NCI-H2171 (cell line): ENCODE measurements around the gene ATG9B.
"Not testable (repeated sequence)": the region's sequence is repeated elsewhere in the genome, so short reads cannot be mapped to it uniquely, and the experiment has no call there.

ENCODE experiments used
- DNase-seq: peaks from one replicate; lab custom pipeline; 2025; lab: John Stamatoyannopoulos, UW

ATG9B gene

DNA sequence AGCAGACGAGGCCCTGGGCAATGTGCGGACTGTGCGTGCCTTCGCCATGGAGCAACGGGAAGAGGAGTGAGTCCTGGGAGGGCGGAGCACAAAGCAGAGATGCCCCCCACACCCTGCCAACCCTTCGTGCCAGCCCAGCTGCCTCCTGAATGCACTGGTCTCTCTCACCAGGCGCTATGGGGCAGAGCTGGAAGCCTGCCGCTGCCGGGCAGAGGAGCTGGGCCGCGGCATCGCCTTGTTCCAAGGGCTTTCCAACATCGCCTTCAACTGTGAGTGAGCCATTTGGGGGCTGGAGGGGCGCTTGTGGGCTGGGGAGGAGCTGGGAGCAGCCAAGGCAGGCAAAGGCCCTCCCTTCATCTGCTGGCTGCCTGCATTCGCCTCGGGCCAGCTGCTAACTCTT lies 11.6 kb upstream of the ATG9B start:
- no peak for DNase-seq

DNA sequence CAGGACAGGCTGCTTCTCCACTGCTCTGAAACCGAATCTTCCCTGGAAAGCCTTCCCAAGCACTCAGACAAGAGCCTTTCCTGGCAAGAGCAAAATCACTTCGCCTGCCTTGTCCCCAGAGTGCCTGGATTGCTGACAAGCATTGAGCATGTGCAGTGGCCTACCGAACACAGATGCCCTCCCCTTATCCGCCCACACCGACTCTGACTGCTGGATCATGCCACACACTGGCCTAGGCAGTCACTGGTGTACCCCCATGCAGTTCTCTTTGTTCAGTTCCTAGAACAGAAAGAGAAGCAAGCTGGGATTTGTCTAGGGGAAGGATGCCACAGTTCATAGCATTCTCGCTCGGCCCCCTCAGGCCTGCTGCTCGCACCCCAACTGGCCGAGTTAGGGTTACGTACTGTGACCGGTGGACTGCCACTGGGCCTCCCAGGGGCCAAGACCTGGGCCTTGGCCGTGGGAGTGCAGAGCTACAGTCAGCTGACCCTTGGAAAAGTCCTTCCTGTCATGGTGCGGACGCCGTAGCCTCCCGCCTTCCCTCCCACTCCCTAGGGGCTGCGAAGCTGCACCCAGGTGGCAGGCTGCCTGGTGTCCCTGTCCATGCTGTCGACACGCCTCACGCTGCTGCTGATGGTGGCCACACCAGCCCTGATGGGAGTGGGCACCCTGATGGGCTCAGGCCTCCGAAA lies 10.9 kb upstream of the ATG9B start:
- no peak for DNase-seq

DNA sequence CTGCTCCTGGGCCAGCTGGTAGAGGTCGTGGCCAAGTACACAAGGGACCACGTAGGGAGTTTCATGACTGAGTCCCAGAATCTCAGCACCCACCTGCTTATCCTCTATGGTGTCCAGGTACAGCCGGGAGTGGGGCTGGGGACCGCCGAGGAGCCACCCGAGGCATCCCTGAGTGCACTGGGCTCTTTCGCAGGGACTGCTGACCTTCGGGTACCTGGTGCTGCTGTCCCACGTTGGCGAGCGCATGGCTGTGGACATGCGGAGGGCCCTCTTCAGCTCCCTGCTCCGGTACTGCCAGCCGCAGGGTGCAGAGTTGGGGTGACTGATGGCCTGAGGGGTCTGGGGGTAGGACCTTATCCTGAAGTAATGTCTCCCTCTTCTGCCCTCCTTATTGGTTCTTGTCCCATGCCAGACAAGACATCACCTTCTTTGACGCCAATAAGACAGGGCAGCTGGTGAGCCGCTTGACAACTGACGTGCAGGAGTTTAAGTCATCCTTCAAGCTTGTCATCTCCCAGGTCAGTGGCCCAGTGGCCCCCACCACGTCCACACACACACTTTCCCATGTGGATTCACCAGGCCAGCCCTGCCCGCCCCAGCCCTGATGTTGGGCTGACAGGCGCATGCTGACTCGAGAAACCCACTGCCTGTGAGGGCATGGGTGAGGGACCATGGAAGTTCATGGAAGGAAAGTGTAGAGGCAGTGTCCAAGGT lies 10.2 kb upstream of the ATG9B start:
- DNase-seq, result no peak

DNA sequence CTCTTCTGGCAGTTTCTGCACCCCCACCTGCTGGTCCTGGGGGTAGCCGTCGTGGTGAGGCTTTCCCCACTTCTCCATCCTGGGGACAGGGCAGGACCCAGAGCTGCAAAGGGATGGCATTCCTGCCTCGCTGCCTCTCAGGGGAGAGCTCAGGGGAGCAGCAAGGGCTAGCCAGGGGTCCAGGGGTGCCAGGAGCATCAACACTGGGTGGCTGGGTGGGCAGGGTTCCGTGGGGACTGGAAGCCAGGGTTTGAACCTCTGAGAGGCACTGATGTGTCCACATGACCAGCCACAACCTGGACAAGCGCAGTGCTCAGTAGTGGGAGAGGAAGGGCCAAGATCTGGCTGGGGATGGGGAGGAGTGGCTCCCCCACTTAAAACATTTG lies 9.6 kb upstream of the ATG9B start:
- no peak for DNase-seq

DNA sequence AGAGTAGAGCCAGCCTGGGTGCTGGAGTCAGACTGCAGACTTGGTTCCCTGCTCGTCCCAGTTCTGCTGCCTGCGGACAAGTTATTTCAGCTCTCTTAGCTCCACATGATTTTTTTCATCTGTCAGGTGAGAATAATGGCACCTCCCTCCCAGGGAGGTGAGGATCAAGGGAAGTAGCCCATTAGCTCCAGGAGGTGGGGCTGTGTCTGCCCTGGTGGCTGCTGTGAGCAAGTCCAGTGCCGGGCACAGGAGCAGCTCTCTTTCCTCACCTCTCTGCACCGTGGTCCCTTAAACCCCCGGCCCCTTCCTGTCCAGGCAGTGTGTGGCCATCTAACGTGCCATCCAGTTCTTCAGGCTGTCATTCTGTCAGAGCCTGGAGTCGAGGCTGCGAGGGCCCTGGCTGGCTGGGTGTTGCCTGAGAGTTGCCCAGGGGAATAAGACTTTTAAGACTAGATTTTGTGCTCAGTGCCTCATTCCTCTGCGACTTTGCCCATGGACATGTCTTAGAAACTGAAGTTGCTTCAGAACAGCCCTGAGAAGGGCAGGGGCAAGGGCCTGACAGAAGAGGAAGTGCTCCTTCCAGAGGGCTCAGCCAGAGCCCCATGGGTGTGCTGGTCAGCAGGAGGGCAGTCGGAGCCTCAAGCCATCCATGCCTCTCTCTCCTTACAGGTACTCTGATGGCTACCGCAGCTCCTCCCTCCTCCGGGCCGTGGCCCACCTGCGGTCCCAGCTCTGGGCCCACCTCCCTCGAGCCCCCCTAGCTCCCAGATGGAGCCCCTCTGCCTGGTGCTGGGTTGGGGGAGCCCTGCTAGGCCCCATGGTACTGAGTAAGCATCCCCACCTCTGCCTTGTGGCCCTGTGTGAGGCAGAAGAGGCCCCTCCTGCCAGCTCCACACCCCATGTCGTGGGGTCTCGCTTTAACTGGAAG lies 8.9 kb upstream of the ATG9B start:
- no peak for DNase-seq

DNA sequence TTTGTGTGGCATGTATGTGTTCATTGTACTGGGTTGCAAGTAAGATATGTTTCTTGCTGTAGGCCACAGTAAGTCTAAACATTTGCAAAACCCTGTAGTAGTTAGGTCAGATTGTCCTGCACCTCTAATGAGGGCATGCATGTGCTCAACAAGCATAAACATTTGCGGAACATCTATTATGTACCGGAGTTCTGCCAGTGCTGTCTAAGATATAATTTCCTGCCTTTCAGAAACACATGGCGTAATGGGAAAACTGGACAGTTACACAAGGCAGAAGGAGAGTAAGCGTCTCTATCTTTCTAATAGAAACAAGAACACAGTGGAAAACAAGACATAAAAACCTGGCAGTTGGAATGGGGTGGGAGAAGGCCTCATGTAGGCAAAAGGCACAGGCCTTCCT lies 6.7 kb upstream of the ATG9B start:
- DNase-seq, result no peak

DNA sequence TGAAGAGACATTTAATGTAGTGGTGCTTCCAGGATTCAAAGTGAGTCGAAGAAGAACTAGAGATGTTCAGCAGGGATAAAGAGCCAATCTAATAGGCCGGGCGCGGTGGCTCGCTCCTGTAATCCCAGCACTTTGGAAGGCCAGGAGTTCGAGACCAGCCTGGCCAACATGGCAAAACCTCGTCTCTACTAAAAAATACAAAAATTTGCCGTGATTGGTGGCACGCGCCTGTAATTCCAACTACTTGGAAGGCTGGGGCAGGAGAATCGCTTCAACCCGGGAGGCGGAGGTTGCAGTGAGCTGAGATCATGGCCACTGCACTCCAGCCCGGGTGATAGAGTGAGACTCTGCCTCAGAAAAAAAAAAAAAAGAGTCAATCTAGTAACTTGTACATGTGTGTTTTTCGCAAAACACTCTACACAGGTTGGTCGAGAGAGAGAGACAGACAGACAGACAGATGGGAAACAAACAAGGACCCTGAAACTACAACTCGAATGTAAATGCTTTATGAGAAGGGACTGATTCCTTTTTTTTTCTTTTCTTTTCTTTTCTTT lies 4.7 kb upstream of the ATG9B start:
- no peak for DNase-seq

DNA sequence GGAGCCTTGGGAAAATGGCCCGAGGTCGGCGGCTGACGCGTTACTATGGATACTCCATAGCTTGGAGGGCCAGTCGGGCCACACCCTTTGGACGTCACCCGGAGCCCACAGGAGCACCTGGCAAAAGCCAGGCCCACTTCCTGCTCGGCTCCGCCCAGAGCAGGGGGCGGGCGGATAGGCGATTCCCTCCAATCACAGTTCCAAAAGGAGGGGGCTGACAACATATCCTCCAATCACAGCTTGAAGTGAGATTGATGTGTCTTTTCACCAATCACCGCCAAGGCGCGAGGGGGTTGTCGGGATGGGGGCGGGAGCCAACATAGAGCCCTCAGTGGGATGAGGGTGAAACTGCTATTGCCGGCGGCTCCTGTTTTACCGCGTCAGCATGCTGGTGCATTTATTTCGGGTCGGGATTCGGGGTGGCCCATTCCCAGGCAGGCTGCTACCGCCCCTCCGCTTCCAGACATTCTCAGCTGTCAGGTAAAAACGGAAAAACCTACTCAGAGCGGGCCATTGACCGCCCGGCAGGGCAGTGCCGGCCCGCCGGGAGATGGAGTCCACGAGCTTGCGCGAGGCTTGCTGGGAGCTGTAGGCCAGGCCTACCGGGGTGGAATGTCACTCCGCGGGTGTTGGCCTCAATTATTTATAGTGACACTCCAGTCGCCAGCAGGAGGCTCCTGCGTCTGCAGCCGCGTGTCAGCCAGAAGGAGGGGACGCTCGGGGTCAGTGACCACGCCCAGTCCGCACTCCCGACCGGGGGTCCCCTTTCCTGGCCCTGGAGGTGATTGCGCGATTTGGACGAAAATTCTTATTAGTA lies 4.0 kb upstream of the ATG9B start, which contains the start of gene ABCB8:
TSS of gene ABCB8 (plus strand) at position 320 of the 817 bp plus-strand sequence. CDS start at position 386, 66 bp downstream.
- DNase-seq, result peak; percentile 96

DNA sequence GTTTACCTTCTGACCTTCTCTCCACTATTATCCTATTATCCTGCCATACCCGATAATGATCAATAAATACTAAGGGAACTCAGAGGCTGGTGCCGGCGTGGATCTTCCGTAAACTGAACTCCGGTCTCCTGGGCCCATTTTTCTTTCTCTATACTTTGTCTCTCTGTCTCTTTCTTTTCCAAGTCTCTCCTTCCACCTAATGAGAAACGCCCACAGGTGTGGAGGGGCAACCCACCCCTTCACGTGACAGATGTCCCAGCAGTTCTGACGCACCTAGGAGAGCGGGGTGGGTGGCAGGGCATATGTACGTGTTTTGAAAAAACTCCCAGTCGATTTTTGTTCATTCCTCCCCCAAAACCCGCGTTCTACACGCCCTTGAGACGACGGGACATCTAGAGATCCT lies 3.4 kb upstream of the ATG9B start:
- DNase-seq, result not testable (repeated sequence)

DNA sequence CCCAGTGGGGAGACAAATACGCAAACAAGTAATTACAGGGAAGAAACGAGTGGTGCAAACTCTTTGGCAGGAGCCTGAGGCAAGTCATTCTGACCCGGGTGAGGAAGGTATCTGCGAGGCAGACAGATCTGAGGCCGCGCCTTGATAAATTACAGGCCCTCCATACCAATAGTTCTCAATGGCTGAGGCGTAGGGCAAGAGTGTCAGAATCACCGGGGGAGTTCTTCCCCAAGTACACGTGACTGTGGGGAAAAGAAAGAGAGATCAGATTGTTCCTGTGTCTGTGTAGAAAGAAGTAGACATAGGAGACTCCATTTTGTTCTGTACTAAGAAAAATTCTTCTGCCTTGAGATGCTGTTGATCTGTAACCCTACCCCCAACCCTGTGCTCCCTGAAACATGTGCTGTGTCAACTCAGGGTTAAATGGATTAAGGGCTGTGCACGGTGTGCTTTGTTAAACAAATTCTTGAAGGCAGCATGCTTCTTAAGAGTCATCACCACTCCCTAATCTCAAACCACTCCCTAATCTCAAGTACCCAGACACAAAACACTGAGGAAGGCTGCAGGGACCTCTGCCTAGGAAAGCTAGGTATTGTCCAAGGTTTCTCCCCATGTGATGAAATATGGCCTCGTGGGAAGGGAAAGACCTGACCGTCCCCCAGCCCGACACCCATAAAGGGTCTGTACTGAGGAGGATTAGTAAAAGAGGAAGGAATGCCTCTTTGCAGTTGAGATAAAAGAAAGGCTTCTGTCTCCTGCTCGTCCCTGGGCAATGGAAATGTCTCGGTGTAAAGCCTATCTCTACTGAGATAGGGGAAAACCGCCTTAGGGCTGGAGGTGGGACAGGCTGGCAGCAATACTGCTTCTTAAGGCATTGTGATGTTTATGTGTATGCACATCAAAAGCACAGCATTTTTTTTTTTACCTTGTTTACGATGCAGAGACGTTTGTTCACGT lies 2.8 kb upstream of the ATG9B start:
- not testable (repeated sequence) for DNase-seq

DNA sequence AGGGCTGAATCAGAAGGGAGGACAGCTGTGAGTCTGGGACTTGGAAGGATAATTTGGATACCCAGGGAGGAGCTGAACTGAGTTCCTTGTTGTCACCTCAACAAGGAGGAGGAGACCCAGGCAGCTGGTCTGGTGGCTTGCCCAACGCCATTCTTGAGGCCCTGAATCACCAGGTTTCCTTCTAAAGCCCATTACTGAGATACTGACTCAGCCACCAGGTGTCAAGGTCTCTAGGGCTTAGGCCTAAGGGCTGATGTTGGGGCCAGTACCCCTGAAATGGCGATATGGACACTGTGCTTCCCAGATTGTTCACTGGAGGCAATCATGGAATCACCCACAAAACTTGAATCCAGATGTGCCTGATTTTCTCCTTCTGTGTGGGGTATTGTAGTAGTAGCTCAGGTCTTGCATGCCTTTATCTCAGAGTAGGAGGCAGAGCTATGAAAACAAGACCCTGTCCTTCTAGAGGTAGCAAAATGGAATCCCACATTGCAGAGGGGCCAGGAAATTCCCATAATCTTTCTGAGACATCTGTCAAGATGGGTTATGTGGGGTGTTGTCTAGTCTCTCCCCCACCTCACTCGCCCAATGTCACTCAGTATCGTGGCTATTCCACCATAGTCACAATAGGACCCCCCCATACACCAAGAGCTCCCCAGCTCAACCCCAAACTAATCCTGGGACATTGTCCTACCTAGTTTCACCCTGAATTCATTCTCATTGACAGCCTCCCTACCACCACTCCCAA lies 1.8 kb upstream of the ATG9B start:
- no peak for DNase-seq

DNA sequence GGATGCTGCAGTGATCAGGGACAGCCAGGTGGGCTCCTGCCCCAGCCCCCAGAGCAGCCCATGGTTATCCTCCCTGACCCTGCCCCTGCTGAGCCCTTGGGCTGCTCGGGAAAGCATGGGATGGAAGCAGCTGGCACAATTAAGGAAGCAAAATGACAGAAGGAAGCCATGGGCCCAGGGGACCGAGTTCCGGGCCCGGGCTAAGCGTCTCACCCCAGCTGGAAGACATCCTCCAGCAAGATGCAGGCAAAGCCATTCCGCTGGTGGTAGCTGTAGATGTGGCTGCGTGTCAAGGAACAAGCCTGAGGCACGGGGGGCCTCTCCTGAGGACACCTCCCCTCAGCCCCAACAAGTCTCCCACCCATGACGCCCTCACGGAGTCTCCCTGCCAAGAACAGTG lies 1.1 kb downstream of the ATG9B start:
- peak; percentile 43 for DNase-seq

DNA sequence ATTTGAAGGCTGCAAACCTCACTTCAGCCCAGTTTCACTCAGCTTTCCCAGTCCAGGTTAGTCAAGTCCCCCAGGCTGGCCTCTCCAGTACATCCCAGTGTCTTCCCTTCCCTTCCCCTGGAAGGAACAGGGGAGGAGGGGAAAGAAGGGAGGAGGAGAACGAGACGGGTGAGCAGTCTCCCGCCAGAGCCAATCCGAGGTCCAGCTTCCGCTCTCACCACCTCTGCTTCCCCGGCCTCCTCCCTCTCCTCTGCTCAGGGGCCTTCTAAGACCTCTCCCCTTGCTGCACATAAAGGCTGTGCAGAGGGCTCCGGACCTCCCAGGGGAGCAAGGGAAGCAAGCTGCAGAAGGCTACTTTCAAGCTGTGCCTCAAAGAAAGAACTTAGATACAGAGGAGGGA lies 4.1 kb downstream of the ATG9B start:
- no peak for DNase-seq

DNA sequence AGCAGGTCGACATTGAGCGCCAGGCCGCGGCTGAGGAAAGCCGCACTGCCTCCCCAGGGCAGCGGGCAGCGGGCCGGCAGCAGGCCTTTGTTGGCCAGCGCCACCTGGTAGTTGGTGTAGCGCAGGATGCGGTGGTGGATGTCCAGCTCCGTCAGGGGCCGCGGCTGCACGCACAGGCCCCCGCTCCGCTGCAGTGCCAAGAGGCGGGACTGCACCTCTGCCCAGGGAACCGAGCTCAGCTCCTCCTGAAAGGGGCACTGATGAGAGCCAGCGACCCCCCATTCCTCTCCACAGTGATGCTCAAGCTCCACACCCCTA lies 5.2 kb downstream of the ATG9B start:
- no peak for DNase-seq

DNA sequence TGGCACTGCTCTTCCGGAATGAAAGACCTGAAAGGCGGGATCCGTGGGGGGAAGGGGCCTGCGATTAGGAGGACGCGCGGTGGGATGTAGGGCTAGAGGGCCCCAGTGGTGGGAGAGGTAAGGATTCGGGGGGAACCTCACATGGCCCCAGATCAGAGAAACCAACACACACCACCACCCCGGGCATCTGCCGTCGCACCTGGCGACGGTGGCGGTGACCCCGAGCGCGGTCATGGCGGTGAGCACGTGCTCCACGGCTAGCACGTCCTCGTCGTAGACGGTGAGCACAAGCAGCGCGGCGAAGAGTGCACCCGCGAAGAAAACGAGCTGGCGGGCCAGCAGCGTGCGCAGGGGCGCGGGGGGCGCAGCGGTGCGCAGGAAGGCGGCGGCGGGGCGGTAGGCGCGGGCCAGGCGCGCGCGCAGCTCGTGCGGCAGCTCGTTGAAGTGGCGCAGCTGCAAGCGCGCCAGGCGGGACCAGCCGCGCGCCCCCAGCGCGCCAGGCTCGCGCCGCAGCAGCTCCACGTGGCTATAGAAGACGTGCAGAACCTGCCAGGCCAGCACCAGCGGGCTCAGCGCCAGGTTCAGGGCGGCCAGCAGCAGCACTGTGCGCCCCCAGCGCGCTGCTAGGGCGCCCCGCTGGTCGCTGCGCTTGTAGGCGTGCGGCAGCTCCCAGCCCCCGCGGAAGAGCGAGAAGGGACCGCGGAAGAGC lies 5.7 kb downstream of the ATG9B start:
- no peak for DNase-seq

DNA sequence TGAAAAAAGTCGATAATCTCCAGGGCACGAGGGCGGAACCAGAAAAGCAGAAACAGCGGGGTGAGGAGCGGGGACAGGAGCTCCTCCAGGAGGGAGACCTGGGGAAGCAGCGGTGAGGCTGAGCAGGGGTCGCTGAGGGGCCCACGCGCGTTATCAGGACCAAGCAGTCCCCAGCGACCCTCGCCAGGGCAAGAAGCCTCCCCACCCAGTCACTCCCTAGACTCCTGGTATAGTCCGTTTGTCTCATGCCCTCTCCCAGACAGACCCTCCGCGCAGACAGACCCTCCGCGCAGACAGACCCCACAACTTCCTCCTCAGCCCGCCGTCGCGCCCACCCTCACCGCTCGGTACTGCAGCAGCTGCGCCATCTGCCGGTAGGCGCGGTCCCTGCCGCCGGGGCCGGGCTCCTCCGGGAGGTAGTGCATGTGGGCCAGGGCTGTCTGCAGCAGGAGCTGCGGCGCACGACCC lies 6.3 kb downstream of the ATG9B start:
- peak; percentile 38 for DNase-seq

DNA sequence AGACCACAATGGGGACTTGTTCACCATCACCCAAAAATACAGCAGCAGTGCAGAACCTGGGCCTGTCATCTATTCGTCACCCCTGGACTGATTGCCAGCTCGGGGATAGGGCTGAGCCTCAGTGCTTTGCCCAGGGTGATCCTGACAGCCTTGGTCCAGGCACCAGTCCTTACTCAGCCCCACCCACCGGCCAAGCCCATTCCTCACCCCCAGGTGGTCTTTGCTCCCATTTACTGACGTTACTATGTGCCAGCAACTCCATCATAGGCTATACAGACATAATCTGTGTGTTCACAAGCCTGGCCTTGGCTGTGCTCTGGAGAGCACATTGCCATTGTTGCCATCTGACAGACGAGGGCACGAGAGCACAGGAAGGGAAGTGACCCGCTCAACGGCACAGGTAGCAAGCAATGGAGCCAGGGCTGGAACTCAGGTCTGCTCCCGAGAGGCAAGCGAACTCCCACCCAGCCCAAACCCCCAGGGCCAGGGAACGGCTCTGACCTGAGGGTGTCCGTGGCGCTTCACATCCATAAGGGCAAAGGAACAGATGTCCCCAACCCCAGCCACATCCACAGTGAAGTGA lies 6.8 kb downstream of the ATG9B start:
- DNase-seq, result no peak

DNA sequence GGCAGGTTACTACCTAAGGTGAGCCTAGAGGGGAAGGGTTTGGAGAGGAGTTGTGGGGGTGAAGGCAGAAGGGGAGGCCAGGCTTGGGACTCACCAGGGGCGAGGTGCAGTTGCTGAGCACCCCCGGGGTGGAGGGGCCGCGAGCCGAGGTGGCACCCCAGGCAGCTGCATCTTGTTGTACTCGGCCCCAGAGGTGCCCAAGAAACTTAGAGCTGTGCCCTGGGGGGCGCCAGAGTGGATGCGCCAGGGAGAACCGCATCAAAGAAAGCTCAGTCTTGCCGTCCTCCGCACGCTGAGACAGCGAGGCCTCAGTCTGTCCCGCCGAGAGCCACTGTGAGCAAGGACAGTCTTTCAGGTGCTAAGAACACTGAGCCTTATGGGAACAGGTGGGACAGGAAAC lies 7.4 kb downstream of the ATG9B start:
- DNase-seq, result no peak

DNA sequence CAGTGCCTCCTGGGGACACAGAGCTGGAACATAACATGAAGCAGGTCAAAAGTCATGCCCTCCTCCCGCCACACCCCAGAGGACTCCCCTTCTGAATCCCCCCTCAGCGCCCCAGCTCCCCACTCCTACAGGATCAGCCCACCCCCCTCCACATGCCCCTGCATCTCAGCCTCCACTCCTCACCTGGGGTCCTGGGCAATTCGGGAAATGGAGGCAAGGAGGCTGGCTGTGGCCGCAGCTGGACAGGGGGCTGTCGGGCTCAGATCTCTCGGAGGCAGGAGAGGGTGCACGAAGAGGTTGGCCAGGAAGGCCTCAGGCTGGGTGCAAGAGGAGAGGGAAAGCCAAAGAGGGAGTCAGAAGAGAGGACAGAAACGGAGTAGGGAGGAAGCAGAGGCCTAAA lies 7.8 kb downstream of the ATG9B start:
- DNase-seq, result no peak
